Measurements from ENCODE around the gene EDN2.
A peak's percentile ranks its signal among the peaks of the same experiment; 100 is the strongest.

Gene EDN2

DNA sequence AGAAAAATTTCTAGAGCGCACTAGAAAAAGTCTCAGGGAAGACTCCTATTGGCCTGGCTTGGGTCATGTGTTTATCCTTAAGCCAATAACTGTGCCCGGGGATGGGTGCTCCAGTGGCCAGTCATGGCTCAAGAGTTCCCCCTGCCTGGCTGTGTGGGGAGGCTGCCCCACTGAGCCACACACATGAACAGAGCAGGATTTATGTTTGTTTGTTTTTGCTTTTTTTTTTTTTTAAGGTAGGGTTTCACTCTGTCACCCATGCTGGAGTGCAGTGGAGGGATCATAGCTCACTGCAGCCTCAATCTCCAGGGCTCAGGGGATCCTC is 21.8 kb downstream of the EDN2 start:
- Histone ChIP-seq H3K23ac (ENCODE audit: low read length in 2 of 2) (no peak overlapping the region), H3K27me3 (ENCODE audit: control insufficient read depth in 1 of 2, insufficient read depth in 1 of 2, low read length in 2 of 2) (peaks cover 8 to 40% of the 10 kb centered on the region in 2 experiments), H3K4me3 (ENCODE audit: insufficient read depth in 1 of 2, low read depth in 1 of 2, low read length in 2 of 2) (no peak overlapping the region), H3K4me2 (ENCODE audit: low read length, poor library complexity, severe bottlenecking) (no peak overlapping the region), H3K4me1 (ENCODE audit: control insufficient read depth, insufficient read depth, low read depth, low read length) (peaks cover 7% of the 10 kb centered on the region), H2AFZ (ENCODE audit: low read depth, low read length) (no peak overlapping the region), H2BK12ac (ENCODE audit: low read length in 2 of 2) (no peak overlapping the region), H4K91ac (ENCODE audit: low read length) (no peak overlapping the region), H2AK5ac (ENCODE audit: low read length, severe bottlenecking) (no peak overlapping the region), H3K27ac (ENCODE audit: low read length, poor library complexity, severe bottlenecking) (no peak overlapping the region), H3K79me1 (replicated peaks; ENCODE audit: low read length, poor library complexity, severe bottlenecking) (no peaks in the 10 kb centered on the region), H3K9me3 (ENCODE audit: control insufficient read depth, low read length) (no peaks in the 10 kb centered on the region), H2BK15ac (ENCODE audit: low read depth, poor library complexity, severe bottlenecking) (peak overlapping the region; percentile 26), H4K8ac (ENCODE audit: low read length) (no peak overlapping the region), H3K9ac (ENCODE audit: low read length) (no peak overlapping the region), H2BK5ac (ENCODE audit: low read depth, low read length, poor library complexity, severe bottlenecking) (no peak overlapping the region), H2BK120ac (ENCODE audit: low read depth, low read length) (no peak overlapping the region), H3K4ac (ENCODE audit: low read depth in 1 of 2, low read length in 2 of 2) (no peak overlapping the region), H3K36me3 (ENCODE audit: control insufficient read depth in 1 of 2, insufficient read depth in 2 of 2, low read depth in 1 of 2, low read length in 2 of 2) (no peaks in the 10 kb centered on the region), H3K18ac (ENCODE audit: low read depth in 1 of 2, low read length in 2 of 2) (no peak overlapping the region), H3K14ac (ENCODE audit: low read length in 2 of 2) (no peak overlapping the region)
- DNase-seq: no peak
- WGBS: 94% methylated on average over 2 of the region's 2 CpGs

DNA sequence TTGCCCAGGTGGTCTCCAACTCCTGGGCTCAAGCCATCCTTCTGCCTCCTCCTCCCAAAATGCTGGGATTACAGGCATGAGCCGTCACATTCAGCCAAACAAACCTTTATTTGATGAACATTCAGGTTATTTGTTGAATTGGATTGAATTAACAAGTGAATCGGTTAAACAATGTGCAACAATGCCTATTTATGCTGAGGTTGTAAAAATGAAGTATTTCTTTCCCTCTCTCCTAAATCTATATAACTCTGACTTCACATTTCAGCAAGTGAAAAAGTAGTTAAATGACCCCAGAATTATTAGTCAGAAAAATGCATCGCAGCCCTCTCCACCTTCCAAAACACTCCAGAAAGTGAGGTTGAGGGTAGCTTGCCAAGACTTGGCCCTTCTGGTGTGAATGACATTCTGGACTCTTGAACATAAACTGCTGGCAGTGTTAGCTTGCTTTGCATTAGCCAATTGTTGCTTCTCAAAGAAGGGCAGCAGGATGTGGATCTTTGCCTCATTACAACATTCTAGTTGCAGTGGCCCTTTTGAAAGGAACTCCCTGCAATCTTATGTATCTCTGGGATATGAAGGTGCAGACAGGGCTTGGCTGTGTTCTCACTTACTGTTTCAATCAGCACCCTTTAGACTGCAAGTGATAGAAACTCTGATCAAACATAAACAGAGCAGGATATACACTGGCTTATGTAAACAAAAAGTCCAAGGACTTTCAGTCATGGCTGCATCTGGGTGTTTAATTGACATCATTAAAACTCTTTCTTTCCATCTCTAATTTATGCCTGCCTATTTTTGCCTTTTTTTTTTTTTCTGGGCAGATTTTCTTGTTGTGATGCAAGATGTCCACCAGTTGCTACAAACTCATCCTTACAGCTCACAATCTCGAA is 22.4 kb downstream of the EDN2 start:
- Histone ChIP-seq H3K4me2 (ENCODE audit: low read length, poor library complexity, severe bottlenecking) (no peak overlapping the region), H2AFZ (ENCODE audit: low read depth, low read length) (no peak overlapping the region), H2BK12ac (ENCODE audit: low read length in 2 of 2) (no peak overlapping the region), H2AK5ac (ENCODE audit: low read length, severe bottlenecking) (no peak overlapping the region), H3K27me3 (ENCODE audit: control insufficient read depth in 1 of 2, insufficient read depth in 1 of 2, low read length in 2 of 2) (peaks cover 3 to 34% of the 10 kb centered on the region in 2 experiments), H3K36me3 (ENCODE audit: control insufficient read depth in 1 of 2, insufficient read depth in 2 of 2, low read depth in 1 of 2, low read length in 2 of 2) (no peaks in the 10 kb centered on the region), H3K4me1 (ENCODE audit: control insufficient read depth, insufficient read depth, low read depth, low read length) (peaks cover 5% of the 10 kb centered on the region), H3K27ac (ENCODE audit: low read length, poor library complexity, severe bottlenecking) (no peak overlapping the region), H4K91ac (ENCODE audit: low read length) (no peak overlapping the region), H3K23ac (ENCODE audit: low read length in 2 of 2) (no peak overlapping the region), H3K9me3 (ENCODE audit: control insufficient read depth, low read length) (no peaks in the 10 kb centered on the region), H3K18ac (ENCODE audit: low read depth in 1 of 2, low read length in 2 of 2) (no peak overlapping the region), H2BK120ac (ENCODE audit: low read depth, low read length) (no peak overlapping the region), H3K79me1 (replicated peaks; ENCODE audit: low read length, poor library complexity, severe bottlenecking) (no peaks in the 10 kb centered on the region), H3K14ac (ENCODE audit: low read length in 2 of 2) (no peak overlapping the region), H2BK15ac (ENCODE audit: low read depth, poor library complexity, severe bottlenecking) (no peak overlapping the region), H3K9ac (ENCODE audit: low read length) (no peak overlapping the region), H2BK5ac (ENCODE audit: low read depth, low read length, poor library complexity, severe bottlenecking) (no peak overlapping the region), H4K8ac (ENCODE audit: low read length) (no peak overlapping the region), H3K4me3 (ENCODE audit: insufficient read depth in 1 of 2, low read depth in 1 of 2, low read length in 2 of 2) (no peak overlapping the region), H3K4ac (ENCODE audit: low read depth in 1 of 2, low read length in 2 of 2) (no peak overlapping the region)
- WGBS: 90% methylated on average over 2 of the region's 4 CpGs
- peak; percentile 48 for DNase-seq

DNA sequence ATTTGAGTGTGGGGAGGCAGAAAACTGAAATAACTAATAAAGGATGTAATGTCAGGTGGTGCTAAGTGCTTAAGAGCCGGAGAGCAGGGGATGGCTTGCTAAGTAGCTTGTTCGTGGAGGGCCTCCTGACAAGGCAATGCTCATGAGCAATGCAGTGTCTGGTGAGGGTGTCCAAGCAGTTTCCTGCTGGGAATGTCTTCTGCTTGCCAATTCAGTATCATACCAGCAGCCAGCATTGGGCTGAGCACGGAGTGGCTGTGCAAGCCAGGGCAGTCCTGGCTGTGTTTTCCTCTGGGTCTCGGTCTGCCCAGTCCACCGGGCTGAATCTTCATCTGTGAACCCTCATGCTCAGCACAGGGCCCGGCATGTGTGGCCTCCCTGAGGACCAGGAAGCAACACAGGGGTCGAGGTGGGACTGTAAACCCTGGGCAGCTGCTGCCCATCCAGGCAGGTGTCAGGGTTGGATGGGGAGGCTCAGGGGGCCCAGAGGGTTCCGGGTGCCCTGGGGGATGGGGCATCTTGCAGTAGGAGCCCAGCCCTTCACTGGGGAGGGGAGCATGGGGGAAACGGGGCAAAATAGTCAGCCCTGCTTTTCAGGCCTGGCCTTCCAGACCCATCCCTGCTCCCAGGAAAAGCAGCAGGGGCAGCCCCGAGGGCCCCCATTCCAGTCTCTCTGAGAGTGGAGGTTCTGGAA is 27.5 kb downstream of the EDN2 start:
- no peak overlapping the region for H3K18ac ChIP-seq (ENCODE audit: low read depth in 1 of 2, low read length in 2 of 2)
- H4K8ac ChIP-seq (ENCODE audit: low read length): peak overlapping the region; percentile 5
- WGBS: 89% methylated on average over 10 of the region's 10 CpGs
- H3K4me1 ChIP-seq (ENCODE audit: control insufficient read depth, insufficient read depth, low read depth, low read length): peaks cover 17% of the 10 kb centered on the region
- H3K4me2 ChIP-seq (ENCODE audit: low read length, poor library complexity, severe bottlenecking): no peak overlapping the region
- H2BK120ac ChIP-seq (ENCODE audit: low read depth, low read length): peak overlapping the region; percentile 29
- DNase-seq: no peak
- H2BK15ac ChIP-seq (ENCODE audit: low read depth, poor library complexity, severe bottlenecking): no peak overlapping the region
- peak overlapping the region in 1 of 2 experiments; percentile 40 for H2BK12ac ChIP-seq (ENCODE audit: low read length in 2 of 2)
- no peak overlapping the region for H2BK5ac ChIP-seq (ENCODE audit: low read depth, low read length, poor library complexity, severe bottlenecking)
- H3K27ac ChIP-seq (ENCODE audit: low read length, poor library complexity, severe bottlenecking): no peak overlapping the region
- peaks cover 0 to 14% of the 10 kb centered on the region in 2 experiments for H3K27me3 ChIP-seq (ENCODE audit: control insufficient read depth in 1 of 2, insufficient read depth in 1 of 2, low read length in 2 of 2)
- peak overlapping the region; percentile 66 for H4K91ac ChIP-seq (ENCODE audit: low read length)
- no peaks in the 10 kb centered on the region for H3K79me1 ChIP-seq (replicated peaks; ENCODE audit: low read length, poor library complexity, severe bottlenecking)
- no peak overlapping the region for H3K4me3 ChIP-seq (ENCODE audit: insufficient read depth in 1 of 2, low read depth in 1 of 2, low read length in 2 of 2)
- no peaks in the 10 kb centered on the region for H3K9me3 ChIP-seq (ENCODE audit: control insufficient read depth, low read length)
- H3K9ac ChIP-seq (ENCODE audit: low read length): no peak overlapping the region
- no peak overlapping the region for H3K23ac ChIP-seq (ENCODE audit: low read length in 2 of 2)
- H3K14ac ChIP-seq (ENCODE audit: low read length in 2 of 2): peak overlapping the region in 1 of 2 experiments; percentile 69
- H2AK5ac ChIP-seq (ENCODE audit: low read length, severe bottlenecking): peak overlapping the region; percentile 70
- H3K36me3 ChIP-seq (ENCODE audit: control insufficient read depth in 1 of 2, insufficient read depth in 2 of 2, low read depth in 1 of 2, low read length in 2 of 2): no peaks in the 10 kb centered on the region
- H3K4ac ChIP-seq (ENCODE audit: low read depth in 1 of 2, low read length in 2 of 2): no peak overlapping the region
- H2AFZ ChIP-seq (ENCODE audit: low read depth, low read length): no peak overlapping the region

Data from mesenchymal stem cell (in vitro differentiated cells and primary cell).